HepG2 (cell line): ENCODE results near the gene KIF20A.

Source experiments
- BRCA1 ChIP-seq: sonication (generic); formaldehyde crosslinking; IDR thresholded peaks from 2 replicates; pipeline ENCODE4 v1.4.0; 2020; ENCODE audit warnings: missing genetic modification reagents
- HNRNPK ChIP-seq: fragments of 200-400 bp; formaldehyde crosslinking; IDR thresholded peaks from 2 replicates; pipeline ENCODE4 v1.6.1; 2018; ENCODE audit warnings: low read length, low read depth, moderate library complexity, mild to moderate bottlenecking; ENCODE audit not compliant: poor library complexity, severe bottlenecking
- TCF7 ChIP-seq: sonication (generic); IDR thresholded peaks from 2 replicates; pipeline ENCODE4 v1.6.1; 2016; ENCODE audit warnings: antibody characterized with exemption, low read depth
- YEATS2 ChIP-seq: sonication (generic); formaldehyde crosslinking; IDR thresholded peaks from 2 replicates; pipeline ENCODE4 v1.4.0; 2020; ENCODE audit warnings: missing genetic modification reagents, borderline replicate concordance
- YY1 ChIP-seq: IDR thresholded peaks from 2 replicates; pipeline ENCODE4 v1.6.1; 2011; ENCODE audit warnings: low read length, low read depth, moderate library complexity, mild to moderate bottlenecking; ENCODE audit not compliant: insufficient read depth, insufficient replicate concordance
- ZNF674 ChIP-seq: sonication (generic); formaldehyde crosslinking; IDR thresholded peaks from 2 replicates; pipeline ENCODE4 v1.5.0; 2020; ENCODE audit warnings: low read depth, mild to moderate bottlenecking, missing genetic modification reagents
- ZNF747 ChIP-seq: sonication (generic); formaldehyde crosslinking; IDR thresholded peaks from 2 replicates; pipeline ENCODE4 v1.8.1; 2023; ENCODE audit warnings: missing genetic modification reagents, mild to moderate bottlenecking, borderline replicate concordance
- ZSCAN30 ChIP-seq: sonication (generic); formaldehyde crosslinking; IDR thresholded peaks from 2 replicates; pipeline ENCODE4 v1.5.0; 2020; ENCODE audit warnings: mild to moderate bottlenecking, missing genetic modification reagents

DNA sequence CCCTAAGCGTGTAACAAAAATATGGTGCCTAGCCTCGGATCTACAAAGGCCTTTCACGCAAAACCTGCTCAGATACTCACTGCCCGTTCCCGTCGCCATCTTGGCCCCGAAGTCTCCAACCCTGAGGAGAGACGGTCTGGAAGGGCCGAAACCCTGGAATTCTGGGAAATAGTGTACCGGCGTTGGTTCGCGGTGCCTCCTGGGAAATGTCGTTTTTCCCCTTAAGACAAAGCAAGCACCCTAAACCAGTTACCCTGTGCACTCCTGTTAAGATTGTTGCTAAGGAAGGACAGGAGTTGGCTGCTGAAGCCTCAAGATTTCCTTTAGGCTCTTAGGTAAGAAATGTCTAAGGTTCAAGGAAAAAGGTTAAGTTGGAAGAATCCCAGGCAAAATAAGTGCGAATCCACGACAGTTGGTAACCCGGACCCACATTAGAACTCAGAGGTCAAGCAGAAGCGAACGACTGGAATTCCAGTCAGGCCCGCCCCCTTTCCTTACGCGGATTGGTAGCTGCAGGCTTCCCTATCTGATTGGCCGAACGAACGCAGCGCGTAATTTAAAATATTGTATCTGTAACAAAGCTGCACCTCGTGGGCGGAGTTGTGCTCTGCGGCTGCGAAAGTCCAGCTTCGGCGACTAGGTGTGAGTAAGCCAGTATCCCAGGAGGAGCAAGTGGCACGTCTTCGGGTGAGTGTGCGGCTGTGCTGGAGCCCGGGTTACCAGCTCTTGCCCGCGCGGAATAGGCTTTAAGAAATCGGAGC is at the start of gene KIF20A, which contains the start of gene BRD8:
- TF ChIP-seq TCF7 (no peak), ZNF674 (CRISPR knock-in tag) (no peak), ZNF747 (peak; percentile 21), YY1 (peak; percentile 97), BRCA1 (0 out of 2 replicates have a peak, but pooled peaks have one; percentile 1), YEATS2 (peak; percentile 79; the same call in 1 of the 2 replicates), ZSCAN30 (CRISPR knock-in tag) (peak; percentile 86; the same call in 1 of the 2 replicates), HNRNPK (no peak)
